Measurements from ENCODE around the gene SPINK6.
A peak's percentile ranks its signal among the peaks of the same experiment; 100 is the strongest.

SPINK6 gene, protein sequence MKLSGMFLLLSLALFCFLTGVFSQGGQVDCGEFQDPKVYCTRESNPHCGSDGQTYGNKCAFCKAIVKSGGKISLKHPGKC

DNA sequence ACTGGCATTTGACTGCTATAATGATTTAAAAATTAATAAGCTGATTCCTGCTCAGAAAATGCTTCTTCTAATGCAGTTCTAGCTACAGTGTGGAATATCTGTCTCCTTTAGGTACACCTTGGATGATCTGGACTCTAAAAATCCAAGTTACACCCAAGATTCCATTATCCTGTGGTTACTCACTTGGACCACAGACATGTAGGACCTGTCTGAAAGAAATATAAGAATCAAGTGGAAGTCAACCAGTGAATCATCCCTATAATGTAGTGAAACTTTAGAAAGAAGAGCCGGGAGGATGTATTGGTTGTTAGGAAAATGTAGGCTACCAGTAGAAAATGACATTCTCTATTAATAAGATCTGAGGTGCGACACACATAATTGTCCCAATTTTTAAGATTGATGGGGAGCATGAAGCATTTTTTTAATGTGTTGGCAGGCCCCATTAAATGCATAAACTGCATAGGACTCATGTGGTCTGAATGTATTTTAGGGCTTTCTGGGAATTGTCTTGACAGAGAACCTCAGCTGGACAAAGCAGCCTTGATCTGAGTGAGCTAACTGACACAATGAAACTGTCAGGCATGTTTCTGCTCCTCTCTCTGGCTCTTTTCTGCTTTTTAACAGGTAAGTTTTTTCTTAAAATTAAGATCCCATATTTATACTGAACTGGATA, at the start of gene SPINK6:
Gene SPINK6 (plus strand): TSS at position 512 of the 673 bp plus-strand sequence. CDS start 55 bp downstream, at position 567.
- DNase-seq (ENCODE audit: low read depth) = no peak

DNA sequence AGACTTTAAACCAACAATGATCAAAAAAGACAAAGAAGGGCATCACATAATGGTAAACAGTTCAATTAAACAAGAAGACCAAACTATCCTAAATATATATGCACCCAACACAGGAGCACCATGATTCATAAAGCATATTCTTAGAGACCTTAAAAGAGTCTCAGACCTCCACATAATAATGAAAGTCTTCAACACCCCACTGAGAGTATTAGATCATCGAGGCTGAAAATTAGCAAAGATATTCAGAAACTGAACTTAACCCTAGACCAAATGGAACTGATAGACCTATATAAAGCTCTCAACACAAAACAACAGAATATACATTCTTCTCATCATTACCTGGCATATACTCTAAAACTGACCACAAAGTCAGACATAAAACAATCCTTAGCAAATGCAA, 46.2 kb upstream of the SPINK6 start:
- DNase-seq (ENCODE audit: low read depth) = no peak

DNA sequence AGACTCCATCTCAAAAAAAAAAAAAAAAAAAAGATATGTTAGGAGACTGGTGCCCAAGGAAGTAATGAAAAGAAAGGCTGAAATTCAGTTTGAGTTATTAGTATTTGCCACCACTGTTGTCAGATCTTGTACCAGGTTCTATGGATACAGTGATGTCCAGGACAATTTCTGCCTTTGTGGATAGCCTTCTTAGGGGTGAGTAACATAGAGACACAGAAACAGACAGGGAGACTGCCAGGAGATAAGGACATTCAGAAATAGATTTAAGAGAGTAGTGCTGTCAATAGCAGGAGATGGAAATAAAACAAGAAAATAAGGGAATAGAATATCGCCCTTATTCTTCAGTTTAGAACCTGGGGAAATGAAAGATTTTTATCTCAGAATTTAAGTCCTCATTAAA, 40.8 kb upstream of the SPINK6 start:
- no peak for DNase-seq (ENCODE audit: low read depth)

DNA sequence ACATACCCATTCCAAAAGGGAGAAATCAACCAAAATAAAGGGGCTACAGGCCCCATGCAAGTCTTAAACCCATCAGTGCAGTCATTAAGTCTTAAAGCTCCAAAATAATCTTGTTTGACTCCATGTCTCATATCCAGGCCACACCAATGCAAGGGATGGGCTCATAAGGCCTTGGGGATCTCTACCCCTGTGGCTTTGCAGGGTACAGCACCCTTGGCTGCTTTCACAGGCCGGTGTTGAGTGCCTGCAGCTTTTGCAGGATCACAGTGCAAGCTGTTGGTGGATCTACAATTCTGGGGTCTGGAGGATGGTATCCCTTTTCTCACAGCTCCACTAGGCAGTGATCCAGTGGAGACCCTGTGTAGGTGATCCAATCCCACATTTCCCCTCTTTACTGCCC, 39.5 kb upstream of the SPINK6 start:
- DNase-seq (ENCODE audit: low read depth) = no peak

DNA sequence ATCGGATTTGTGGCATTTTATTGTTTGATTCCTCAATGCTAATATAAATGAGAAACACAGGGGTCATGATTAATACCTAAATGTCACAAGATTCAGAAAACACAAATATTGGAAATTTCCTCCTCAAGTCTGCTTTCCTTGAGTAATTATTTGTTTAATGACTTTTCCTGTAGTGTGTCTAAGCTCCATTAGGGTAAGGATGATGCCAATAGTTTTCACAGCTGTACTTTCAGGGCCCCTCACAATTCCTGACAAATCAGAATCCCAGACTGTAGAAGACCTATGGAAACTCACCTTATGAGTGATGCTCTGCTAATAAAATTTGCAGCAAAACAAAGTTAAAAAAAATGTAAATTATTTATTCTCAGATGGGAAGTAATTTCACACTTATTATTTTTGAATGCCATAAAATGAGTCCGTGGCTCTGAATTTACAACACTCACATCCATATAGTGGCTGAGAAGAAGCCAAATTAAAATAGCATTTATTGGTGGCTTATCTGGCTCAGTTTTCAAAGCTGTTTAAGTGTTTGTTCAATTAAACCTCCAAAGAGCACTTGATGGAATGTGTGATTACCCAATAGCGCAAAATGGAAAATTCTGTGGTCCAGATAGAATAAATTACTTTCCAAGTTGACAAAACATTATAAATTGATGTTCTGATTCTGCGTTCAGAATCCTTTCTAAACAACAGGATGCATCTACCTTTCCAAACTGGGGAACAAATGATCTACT, 36.1 kb upstream of the SPINK6 start:
- DNase-seq (ENCODE audit: low read depth) = no peak

DNA sequence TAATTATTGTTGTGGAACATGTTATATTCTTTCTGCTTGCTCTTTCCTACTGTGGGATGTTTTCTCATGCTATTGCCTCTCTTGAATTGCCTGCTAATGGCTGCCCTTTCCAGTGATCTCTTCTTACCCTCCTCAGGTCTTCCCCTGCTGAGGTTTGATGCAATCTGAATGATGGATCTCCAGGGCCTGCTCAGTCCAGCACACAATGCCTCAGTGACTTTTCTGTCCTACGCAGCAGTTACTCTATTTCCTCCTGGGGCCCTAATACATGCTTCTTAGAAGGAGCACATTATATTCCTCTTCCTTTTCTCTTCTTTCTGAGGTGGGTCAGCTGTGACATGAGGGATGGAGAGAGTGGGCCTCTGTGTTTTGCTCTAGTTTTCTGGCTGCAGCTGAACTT, 34.6 kb upstream of the SPINK6 start, which contains the start of gene SPINK14:
Gene SPINK14 (plus strand): TSS at position 301 of the 400 bp plus-strand sequence. CDS start 1,187 bp downstream, outside the sequence.
- no peak for DNase-seq (ENCODE audit: low read depth)

DNA sequence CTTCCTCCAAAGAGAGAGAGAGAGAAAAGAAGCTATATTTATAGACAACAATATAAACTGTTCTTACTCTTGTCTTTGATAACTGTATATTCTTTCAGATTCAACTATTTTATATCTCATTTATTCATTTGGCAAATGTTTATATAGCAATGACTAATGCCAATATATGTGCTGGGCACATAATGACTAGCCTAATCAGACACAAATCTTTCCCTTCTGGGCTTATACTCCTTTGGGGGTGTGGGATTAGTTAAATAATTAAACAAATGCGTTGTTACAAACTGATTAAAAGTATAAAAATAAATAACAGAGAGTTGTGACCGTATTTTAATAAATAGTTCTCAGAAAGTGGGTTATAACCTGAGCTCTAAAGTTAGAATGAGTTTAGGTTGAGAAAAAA, 30.5 kb upstream of the SPINK6 start:
- no peak for DNase-seq (ENCODE audit: low read depth)

DNA sequence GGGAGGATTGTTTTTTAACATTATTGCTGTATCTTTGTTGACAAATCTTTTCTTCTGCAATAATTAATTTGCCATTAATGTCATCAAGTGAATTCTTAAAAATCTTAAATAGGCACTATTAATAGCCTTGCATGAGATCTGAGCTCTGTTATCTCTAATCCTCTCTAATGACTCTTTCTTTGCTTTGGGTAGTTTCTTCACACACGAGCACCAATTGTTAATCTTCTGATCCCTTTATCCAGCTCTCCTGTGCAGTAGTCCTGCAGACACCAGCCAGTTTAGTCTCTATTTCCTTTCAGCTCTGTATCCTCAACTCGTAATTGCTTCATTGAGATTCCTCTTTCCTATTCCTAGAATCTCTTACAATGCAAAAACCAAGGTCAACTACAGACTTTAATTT, 26.4 kb upstream of the SPINK6 start:
- no peak for DNase-seq (ENCODE audit: low read depth)

DNA sequence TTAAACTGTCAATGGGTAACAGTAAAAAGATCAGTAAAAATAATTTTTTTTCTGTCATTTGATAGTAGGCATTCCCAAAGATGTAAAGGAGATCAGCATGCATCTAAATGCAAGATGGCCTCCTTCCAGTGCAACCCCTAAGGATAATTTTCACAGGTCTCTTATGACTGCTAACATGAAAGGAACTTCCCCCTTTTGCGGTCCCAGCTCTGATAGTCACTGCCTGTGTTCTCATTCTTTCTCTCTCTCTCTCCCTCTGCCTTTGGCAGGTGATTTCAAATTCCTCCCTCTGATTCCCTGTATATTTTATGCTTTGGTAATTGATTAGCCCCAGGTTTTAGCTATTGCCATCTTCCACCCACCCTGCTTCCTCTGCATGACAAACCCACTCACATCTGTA, 25.6 kb upstream of the SPINK6 start:
- no peak for DNase-seq (ENCODE audit: low read depth)

DNA sequence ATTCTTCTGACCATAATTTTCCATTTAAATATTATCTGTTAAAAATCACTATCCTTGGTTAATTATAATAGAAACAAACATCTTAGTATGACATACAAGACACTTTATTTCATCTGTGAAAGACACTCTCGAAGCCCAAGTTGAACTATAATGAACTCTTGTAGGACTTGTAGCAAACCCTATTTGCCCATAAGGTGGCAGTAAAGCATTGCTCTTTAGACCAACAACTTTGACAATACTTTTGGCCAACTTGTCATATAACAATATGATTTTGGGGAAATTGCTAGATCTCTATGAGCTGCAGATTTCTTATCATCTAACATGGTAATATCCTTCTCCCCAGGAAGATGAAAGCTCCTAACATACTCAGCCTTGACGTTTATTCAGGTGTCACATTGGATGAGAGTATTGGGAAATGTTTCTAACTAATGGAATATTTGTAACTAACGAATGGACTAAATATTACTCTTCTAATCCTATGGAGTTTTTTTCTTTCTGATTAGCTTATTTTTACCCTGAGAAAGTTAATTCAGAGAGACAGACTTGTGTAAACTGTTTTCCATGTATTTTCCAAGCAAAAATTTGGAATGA, 23.5 kb upstream of the SPINK6 start:
- peak; percentile 11 for DNase-seq (ENCODE audit: low read depth)

DNA sequence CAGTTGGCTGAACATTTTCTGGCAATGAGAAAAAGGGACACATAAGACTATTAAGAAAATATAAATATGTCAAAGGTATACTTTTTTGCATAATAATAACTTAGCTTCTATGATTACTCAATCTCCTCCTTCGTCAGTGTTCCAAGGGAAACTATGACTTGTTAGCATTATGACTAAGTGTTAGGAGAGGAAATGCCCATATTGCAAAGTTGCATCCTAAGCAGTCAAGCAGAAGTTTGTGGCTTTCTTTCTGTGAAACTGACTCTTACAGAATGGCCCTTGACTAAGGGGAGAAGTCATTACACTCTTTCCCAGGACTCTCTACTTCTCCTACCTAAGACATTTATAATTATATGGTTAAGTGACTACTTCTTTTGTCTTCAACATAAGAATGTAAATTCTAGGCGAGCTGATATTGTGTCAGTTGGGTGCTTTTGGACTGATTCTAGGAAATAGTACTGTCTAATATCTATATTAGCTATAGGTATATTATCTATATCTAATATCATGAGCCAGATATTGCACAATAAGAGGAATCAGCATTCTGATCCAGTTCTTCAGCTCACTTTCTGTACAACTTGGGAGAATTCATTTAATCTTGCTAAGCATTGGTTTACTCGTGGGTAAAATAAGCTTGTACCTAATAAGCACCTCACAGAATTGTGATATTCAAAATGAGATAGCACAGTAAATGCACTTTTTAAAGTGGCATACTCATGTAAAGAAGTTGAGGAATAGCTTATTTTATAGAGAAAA, 16.4 kb upstream of the SPINK6 start:
- DNase-seq (ENCODE audit: low read depth) = no peak

DNA sequence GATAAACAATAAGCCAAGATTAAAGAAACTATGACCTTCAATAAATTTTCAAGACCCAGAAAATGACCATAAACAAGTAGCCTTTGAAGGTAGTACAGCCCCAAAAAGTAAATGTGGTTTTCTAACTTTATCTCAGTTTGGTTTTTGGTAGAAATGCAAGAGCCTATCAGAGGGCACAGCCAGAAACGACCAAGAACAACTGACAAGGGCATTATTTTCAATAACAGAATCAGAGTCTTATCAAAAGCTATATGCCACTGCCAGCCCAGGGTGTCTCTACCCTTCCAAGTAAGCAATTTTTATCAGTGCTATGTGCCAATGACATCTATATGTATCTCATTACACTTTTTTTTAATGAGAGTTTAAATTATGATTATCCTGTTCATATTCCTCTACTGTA, 11.8 kb upstream of the SPINK6 start:
- no peak for DNase-seq (ENCODE audit: low read depth)

DNA sequence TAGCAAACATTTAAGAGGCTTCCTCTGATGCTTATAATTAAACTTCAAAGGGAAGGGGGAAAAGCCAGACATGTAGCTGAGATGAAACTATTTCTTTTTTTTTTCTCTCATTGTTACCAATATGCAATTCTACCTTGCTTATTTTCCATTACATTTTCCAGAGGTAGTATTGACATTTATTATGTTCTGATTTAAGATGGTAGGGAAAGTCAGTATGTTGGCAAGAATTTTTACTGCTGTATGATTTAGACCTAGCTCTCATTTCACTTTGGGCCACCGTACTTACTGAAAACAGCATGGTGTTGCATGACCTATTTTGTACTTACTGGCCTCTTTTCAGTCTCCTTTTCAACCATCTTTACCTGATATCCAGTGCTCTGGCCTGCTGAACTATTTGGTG, 9.6 kb upstream of the SPINK6 start:
- DNase-seq (ENCODE audit: low read depth) = no peak

DNA sequence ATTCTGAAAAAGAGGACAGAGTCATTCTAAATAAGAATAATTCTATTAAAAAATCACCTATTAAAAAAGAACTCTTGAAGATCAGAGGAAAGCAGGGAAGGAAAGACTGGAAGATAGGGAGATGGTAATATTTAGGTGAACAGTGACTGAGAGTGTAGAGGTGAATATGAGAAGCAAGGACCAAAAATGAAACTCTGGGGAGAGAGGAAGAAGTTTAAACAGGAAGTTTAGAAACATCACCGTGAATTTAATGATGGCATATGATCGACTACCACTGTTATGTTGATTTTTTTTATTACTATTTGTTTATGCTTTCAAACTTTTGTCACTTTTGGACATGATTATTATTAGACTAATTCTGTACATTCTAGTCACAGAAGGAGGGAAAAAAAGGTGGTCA, 1.7 kb upstream of the SPINK6 start:
- no peak for DNase-seq (ENCODE audit: low read depth)

DNA sequence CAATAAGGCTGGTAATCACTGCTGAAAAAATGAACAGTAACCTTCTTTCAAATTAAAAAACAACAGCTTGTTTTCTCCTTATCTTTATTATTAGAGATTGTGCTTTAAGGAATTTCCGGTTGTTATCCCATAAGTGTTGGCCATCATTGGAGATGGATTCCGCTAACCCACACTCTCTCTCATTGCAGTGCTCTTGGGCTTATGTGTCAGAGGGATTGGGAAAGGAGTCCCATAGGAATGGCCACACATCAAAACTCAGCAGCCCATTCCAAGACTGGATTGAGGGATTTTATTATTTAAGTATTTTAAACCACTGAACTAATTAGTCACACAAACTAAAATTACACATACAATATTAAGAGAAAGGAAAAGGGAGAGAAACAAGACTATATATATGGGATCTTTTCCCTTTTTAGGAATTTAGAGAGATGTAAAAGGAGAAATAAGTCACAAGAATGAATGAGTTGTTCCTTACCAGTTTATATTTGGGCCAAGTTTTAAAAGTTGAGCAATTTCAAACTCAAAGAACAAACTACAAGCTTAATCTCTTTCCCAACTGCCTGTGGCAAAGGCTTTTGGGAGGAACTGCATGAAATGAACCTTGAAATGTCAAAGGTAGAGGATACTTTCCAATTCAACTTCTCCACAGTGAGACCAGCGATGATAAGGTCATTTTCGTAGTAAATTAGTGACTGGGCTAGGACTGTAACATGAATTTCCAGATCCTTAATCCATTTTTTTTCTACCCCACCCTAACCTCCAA, 2.4 kb downstream of the SPINK6 start:
- DNase-seq (ENCODE audit: low read depth) = no peak

DNA sequence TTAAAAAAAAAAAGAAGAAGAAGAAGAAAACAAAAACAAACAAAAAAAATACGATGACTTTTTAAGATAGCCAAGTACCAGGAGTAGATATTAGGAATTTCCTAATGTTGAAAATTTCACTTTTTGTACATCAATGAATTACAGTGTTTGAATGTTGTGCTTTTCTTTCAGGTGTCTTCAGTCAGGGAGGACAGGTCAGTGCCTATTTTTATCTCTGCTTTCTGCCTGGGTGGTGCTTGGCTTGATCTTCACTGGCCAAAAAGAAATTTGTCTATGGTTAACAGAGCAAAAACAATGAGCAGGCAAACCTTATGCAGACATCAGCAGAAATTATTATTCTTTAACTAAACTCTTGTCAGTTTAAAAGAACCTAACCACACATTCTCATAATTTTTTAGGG, 3.0 kb downstream of the SPINK6 start:
- no peak for DNase-seq (ENCODE audit: low read depth)

DNA sequence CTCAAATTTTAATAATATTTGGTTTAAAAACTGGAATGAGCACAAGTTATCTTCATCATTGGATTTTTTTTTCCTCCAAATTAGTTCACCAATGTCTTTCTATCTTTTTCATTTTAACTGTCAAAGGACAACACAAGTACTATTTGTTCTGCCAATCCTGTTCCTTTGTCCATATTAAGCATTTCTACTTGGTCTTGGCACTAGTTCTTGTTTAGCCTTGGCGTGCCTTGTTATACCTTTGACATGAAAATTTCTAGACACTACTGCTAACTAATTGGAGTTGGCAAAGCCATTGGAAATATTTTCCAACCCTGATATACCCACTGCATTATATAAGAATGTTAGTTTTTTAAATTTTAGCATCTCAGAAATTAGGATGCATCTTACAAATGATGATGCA, 3.8 kb downstream of the SPINK6 start:
- no peak for DNase-seq (ENCODE audit: low read depth)

DNA sequence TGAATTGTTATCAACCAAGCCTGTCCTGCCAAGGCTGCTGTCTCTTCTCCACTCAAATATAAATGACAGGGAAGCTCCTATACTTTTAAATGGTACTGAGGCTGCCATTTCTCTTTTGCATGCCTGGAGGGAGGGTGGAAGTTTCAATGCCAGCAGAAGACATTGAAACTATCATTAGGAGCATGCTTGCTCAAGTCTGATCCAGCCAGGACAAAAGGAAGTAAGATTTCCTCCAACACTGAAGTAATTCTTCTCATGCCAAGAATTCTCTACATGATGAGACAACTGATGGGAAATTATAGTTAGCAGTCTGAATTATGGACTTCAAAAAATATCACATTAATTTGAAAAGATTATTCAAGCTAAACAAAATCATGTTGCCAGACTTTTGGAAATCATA, 5.4 kb downstream of the SPINK6 start:
- no peak for DNase-seq (ENCODE audit: low read depth)

DNA sequence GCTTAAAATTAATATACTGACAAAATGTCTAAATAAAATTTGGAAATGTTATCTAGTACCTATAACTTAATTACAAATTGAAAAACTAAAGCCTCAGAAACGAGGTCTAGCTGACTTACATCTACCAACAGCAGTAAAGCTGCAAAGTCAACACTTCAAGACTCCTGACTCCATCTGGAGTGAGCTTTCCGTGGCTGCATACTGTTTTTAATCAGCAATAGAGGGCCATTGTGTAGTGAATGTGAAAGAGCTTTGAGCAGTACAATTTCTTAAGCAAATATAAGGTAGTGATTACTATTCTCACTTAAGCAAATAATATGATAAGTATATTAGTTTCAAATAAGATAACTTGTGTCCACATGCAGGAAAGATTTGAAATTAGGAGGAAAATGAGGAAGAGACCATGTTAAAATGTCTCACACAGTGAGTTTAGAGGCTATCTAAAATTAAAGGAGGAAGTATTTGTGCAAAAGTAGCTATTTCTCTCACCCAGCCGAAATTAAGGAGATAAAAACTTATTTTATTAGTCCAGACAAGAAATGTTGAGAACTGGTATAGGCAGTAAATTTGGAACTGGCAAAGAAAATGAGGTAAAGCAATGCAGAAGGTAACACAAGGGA, 6.4 kb downstream of the SPINK6 start:
- no peak for DNase-seq (ENCODE audit: low read depth)

DNA sequence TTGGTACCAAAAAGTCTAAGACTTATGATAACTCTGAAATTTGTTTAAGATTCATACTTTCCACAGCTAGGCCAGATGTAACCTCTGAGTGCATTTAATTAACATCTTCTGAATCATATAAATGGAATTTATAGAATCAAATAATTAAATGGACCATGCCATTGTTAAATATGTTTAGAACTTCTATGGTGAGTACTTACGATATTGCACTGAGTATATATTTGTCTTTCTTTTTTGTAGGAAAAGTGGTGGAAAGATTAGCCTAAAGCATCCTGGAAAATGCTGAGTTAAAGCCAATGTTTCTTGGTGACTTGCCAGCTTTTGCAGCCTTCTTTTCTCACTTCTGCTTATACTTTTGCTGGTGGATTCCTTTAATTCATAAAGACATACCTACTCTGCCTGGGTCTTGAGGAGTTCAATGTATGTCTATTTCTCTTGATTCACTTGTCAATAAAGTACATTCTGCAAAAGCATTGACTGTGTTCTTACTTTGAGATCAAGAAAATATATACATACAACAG, 11.9 kb downstream of the SPINK6 start:
- DNase-seq (ENCODE audit: low read depth) = no peak

DNA sequence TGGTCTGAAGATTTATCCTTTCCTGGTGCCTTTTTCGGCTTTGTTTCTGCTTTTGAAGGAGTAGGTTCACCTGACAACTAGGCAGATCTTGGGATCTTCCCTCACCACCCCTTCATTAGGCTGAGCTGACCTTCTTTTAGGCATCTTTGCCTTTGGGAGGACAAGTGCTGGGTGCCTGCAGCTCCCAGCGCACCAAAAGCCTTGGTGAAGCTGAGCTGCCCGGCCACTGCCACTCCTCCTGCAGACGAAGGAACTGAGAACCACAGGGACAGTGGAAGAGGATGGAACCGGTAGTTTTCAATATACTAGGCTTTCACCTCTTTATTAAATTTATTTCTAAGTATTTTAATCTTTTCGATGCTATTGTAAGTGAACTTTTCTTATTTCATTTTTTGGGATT, 18.7 kb downstream of the SPINK6 start:
- no peak for DNase-seq (ENCODE audit: low read depth)

Data from HS-27A (cell line).